GM19193 (cell line): ENCODE data around the gene UNC13C.

ENCODE experiments used
- POLR2A ChIP-seq: IDR thresholded peaks from 4 replicates; pipeline ENCODE4 v1.6.1; 2011; ENCODE audit not compliant: insufficient read depth, insufficient read length; ENCODE audit errors: extremely low read depth

Gene UNC13C

DNA sequence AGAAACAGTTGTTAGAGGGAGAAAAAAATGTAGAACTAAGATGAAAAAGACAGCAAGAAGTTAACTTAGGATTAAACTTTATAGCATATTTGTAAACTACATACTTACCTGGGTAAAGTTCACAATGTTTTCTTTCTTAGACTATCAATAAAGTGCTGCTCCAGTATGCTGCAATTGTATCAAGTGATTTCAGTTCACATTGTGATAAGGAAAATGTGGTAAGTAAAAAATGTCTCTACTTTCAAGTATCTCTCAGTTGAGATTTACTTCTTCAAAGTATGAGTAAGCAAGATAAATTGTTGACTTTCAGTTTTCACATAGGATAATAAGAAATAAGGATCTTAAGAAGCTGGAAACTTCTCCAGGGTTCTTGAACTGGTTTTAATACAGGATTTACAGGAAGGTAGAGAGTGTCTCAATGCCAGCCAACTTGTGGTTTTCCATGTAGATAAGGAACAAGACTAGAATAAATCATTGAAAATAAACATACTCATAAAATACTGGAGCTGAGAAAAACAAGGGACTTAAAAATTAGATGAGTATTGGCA is 528.8 kb downstream of the UNC13C start:
- TF ChIP-seq POLR2A = no peak

DNA sequence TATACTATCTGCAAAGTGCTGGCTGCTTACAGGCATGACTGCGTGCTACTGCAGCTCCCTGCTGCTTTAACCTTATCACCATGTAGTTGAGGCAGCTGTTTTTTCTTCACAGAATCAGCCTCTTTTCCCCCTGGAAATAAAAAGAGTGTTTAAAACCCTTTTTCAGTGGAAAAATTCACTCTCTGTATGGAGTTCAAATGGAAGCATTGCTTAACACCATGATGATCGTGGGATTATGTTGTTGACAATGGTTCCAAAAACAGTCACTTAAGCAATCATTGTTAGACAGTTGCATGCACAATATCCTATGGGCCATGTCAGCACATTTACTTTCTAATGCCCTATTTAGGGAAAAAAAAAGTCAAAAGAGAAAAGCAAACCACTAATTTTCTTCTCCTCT is 536.4 kb downstream of the UNC13C start:
- no peak for TF ChIP-seq POLR2A

DNA sequence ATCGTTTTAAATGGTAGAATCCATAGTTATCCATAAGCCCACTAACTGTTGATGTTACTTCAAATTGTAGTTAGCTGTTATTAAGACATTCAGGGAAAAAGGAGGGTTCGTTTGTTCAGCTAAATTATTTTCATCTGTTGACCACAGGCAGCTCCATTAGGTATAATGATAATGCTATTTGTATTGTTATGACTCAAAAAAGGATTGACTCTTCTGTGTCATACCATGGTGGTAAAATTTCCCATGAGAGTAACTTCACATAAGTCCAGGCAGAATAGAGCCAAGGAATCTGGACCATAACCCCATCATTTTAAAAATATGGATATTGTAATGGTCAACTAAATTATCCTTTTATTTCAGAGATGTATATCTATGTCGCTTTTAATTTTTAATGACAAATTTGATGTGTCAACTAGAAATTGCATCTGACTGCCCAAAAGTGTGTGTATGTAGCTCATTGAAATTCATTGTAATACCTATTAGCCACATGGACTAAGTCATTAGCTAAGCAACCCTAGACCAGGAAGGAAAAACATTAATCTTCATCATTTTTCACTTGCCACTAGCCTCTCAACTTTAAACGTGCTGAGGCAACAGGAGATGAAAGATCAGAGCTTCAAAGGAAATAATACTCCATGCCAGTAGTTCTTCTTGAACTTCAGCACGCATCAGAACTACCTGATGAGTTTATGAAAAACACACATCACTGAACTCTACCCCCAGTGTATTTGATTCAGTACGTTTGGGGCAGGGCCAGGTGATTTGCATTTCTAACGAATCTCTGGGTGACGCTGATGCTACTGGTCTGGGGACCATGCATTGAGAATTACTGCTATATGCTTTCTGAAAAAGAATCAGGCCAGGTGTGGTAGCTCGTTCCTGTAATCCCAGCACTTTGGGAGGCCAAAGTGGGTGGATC is 537.7 kb downstream of the UNC13C start:
- TF ChIP-seq POLR2A = no peak

DNA sequence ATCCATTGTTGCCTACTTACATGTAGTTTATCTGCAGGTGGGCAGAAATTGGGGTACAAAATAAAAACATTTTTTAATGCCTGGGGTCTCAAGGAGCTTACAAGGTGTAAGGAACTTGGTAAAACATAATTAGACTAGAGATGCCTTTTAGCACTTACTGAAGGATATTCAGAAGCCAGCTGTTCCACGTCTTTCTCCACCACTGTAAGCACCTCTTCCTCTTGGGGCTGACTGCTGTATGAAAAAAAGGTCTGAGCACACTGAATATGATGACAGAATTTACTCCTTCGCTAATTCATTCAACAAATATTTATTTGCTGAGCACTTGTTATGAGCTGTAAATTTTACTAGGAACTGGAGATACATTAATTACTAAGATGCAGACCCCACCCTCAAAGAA is 539.1 kb downstream of the UNC13C start:
- no peak for TF ChIP-seq POLR2A

DNA sequence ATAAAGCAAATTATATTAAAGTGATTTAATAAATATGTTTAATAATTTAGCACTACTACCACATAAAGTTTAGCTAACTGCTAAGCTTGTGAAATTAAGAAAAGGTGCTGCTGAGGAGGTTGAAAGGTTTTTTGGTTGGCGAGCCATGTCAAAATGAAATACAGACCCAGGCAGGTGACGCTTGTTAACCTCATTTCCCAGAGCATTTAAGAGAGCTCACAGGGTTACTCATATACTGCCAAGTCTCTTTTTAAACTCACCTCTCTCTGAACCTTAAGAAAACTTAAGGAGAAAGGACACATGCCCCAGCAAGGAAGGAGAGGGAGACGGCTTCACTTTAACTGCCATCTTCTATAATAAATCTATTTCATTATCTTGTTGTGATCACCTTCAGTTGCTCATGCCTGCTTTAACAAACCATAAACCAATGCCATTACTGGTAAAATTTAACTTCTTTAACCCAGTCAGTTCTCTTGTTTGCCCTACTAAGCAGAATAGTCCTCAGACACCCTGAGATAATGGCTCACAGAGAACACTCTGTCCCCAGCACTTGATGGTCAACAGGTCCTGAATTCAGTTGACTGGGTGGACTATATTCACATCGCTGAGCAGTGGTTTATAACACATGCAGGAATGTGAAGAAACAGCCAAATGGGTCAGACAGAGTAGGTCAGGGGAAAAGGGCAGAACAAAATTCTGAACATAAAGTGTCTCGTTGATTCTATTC is 540.1 kb downstream of the UNC13C start:
- TF ChIP-seq POLR2A = no peak

DNA sequence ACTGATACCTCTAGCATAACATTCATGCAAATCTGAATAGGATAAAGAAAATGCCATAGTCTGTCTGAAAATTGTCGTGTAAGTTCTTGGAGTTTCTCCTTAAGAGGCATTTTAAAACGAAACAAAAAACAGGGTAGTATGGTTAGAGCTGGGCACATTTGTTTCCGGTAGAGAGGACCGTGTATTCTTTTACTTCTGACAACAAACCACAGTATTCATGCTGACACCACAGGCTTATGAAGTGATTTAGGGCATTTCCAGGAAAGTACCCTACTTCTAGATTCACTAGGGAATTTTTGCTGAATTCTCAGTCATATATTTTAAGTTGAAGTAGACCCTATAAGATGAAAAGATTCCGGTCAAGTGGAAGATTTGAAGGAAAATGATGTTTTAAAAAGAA is 541.3 kb downstream of the UNC13C start:
- TF ChIP-seq POLR2A = no peak

DNA sequence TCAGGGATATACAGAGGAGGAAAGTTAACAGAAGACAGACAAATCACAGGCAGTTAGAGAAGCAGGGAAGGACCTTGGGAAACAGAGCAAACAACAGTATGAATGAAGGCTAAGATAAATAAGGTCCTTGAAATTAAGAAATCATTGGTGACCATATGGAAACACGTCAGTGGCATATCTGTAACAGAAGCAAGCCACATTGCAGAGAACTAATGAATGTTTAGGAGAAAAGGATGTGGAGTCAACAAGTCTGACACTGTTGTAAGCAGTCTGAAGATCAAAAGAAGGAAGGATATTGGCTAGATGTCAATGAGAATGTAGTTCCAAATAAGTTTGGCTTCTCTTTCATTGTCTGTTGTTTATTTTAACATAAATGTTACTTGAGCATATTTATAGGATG is 542.4 kb downstream of the UNC13C start:
- no peak for TF ChIP-seq POLR2A

DNA sequence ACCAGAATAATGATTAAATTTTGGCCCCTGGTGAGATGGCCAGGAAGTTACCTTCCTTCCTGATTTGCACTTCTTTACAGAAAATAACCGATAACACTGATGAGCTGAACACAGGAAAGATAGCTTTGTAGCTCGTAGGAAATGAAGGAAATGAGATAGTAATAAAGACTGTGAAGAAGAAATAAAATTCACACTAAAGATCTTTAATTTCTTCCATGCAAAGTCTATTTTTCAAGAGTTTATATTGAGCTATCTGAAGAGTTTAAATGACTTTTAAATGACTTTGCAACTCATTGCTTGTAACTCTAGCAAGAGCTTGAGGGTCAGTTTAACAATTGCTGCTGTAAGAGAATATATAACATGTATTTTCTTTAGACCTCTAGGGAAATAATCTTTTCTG is 543.0 kb downstream of the UNC13C start:
- no peak for TF ChIP-seq POLR2A

DNA sequence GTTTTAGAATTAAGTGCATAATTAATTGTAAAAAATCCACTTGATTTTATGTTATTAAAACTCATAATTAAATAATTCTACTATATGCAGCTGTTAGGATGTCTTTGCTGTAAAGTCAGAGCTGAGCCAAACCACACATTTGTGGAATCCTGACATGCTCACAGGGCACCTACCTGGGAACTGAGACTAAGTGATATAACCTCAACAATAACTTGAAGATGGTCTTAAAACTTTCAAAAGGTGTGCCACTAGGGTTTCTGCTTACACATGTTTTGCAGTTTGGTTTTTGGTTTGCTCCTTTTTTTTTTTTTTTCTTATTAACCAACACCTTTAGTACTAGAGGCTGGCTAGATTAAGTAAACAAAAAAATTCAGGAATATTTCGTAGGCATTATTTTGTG is 549.8 kb downstream of the UNC13C start:
- no peak for TF ChIP-seq POLR2A

DNA sequence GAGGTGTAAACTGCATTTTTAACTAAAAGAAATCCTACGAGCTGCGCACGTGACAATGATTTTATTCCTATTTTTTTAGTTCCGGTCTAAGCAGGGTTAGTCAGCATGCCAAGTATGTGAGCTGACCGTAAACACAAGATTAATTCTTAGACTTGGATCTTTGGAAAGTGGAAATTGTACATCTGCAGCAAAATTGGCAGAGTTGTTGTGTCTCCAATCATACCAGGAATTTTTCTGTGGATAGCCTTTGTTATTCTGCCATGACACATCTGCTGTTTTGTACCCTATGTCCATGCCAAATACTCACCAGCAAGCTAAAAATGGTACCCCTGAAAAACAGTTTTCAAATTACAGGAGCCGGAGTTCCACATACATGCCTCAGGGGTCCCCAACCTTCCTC is 562.5 kb downstream of the UNC13C start:
- no peak for TF ChIP-seq POLR2A

DNA sequence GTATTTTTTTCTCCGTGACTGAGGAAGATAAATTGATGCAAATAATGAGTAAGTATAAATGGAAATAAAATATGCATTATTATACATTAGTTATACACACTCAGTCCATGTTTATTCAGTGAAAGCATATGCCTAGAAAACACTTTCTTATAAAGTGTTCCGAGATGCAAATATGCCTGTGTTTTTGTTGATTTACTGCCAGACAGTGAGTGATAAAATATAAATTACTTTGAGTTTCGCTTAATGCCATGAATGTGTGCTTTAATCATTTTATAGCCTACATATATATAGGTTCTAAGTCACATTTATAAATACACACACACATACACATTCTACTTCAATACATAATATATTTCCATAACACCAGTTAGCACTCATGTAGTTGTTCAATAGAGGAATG is 569.2 kb downstream of the UNC13C start:
- TF ChIP-seq POLR2A = no peak

DNA sequence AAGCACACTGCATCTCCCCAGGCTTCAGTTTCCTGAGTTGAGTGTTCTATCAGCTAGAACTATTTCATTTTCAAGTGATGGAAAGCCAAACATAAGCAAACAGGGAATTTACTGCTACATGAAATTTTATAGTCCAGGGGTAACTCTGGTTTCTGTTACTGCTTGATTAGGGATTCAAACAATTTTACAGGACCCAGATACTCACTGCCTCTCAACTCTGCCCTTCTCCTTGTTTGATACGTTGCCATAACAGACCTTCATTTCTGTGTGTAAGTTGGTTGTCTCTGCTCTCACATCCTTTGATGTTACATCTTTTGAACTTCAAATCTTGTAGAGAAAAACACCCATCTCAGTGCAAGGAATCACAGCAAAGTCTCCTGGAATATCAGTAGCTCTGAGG is 572.7 kb downstream of the UNC13C start:
- no peak for TF ChIP-seq POLR2A

DNA sequence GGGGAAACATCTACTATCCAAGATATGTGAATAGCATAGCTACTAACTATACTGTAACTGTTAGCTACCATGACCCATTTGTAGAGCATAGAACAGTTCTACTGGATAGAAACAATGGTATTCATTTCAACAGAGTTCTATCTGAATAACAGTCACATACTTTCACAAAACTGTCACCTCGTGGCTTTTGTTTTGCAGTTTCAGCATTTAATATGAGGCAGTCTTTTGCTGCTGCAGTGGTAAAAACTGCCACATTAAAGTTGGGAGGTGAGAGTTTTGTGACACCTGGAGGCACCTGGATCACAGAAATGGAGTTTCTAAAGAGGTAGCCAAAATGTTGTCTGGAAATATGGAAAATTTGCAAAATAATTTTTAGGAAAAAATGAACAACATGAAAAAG is 578.0 kb downstream of the UNC13C start:
- no peak for TF ChIP-seq POLR2A

DNA sequence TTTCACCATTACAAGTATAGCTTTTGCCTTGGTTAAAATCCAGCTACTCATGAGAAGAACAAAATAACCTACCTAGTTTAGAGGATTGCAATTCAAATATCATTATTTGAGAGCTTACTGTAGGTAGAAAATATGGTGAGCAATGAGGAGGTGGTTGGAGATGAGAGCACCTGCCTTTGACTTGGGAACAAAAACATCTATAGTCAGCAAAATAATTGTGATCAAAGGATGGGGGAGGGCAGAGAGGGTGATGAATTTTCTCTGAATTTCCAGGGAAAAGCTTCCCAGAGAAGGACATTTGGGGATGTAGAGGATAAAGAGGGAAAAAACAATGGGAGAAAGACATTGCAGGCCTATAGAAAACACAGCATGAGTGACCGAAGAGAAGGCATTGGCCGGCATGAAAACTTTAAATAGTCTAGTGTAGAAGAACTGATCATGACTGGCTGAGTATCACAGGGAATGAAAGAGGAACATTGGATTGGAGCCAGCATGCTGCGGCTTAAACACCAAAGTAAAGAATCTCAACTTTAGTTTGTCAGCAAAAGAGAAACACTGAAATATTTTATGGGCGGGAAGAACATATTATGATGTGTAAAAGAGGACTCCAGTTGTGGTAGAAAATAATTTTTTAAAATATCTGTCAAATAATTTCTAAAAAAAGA is 581.3 kb downstream of the UNC13C start:
- TF ChIP-seq POLR2A = no peak

DNA sequence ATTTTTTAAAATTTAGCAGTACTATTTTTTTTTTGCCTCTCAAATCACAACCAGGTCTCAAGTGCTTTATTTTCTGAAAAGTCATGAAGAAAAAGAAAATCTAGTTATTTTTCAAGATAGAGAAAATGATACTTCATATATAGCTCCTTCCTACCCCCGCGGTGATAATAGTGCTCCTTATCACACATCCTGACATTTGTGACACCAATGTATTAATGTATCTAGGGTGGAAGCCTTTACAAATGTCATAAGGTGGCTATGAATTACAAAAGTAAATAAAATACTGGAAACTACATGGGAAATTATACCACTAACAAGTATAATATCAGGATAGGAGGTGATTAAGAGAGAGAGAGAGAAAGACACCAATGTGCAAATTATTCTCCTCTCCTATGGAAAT is 582.2 kb downstream of the UNC13C start:
- TF ChIP-seq POLR2A = no peak

DNA sequence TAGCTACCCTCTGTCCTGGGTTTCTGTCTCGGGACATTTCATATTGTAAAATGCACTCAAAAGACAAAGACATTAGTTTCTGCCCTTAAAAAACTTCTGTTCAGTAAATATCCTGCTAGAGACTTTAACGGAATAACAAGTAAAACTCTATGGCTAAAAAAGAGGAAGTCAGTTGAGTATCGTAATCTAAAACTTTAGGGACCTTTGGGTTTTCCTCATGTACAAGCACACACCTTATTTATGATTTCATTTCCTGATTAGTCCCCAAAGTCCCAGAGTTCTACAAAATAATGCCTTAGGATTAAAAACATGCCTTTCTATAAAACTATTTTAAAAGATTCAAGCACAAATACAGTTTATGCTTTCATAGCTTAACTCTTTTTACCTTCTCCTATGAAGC is 585.9 kb downstream of the UNC13C start:
- TF ChIP-seq POLR2A = no peak

DNA sequence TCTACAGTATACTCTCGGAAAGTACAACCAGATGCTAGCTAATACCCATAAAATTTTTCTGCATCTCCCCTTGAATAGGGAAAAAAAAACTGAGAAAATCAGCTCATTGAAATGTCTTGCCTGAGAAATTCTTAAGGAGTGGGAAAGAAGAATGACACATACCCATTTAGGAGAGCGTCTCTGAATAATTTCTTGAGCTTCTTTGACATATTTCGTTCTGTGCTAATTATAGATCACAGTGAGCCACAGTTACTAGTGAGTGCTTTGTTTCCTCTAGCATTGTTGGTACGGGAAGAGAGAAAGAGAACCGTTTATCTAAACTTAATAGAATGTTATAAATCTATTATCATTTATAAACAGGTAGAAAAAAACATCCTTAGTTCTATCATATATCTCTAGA is 588.4 kb downstream of the UNC13C start:
- no peak for TF ChIP-seq POLR2A
